ENCODE measurements around the gene BICRAL.

GRCh38 chr6:42769836-42770235, 12.0 kb upstream of the BICRAL start:
- no peak for TF ChIP-seq LEF1 (IDR thresholded peaks at IDR 0.05; ENCODE audit: borderline replicate concordance)
- TF ChIP-seq ELF4 (IDR thresholded peaks at IDR 0.05) = no peak
- no peak for TF ChIP-seq NFRKB (IDR thresholded peaks at IDR 0.05)
- no peak for TF ChIP-seq HDGF (IDR thresholded peaks at IDR 0.05; ENCODE audit: borderline replicate concordance)
- no peak for TF ChIP-seq FOXA1 (IDR thresholded peaks at IDR 0.05)
